HG03565 (cell line): Measurements from ENCODE around the gene ITK.

Source experiments
- ATAC-seq: cut with Tn5 transposase; IDR thresholded peaks from one replicate; pipeline ENCODE4 v1.9.1; 2021; ENCODE audit warnings: mild to moderate bottlenecking, moderate library complexity; ENCODE audit not compliant: unreplicated experiment

The ITK gene

GRCh38 chr5:157278319-157279037 lies 97.8 kb downstream of the ITK start:
- ATAC-seq, result no peak

DNA sequence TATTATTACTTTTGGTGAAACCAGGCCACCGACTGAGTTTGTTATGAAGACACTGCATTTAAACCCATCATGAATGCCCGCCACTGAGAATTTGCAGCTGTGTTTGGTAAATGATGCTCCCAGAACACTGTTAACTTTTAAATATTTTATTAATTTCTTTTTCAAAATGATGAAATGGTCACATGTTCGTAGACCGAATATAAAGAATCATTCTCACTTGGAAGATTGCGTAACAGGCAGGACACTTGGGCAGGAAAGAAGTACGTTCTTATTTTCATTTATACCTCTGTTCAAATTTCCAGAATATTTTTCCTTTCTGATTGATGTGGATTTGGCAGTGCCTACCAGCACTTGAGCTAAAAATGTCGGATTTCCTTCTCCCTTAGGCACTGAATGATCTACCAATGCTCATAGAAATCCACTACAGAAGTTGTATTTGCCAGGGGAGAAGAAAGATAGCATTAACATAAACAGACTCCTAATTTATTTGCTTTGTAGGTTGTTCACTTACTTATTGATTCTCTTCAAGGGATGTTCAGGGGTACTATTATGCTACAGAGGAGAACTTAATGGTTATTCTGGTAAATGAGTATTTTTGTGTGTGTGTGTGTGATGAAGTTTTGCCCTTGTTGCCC lies 99.1 kb downstream of the ITK start:
- ATAC-seq, result no peak

- ATAC-seq, result no peak
Measured at GRCh38 chr5:157280927-157281326, 100.3 kb downstream of the ITK start.

- no peak for ATAC-seq
Measured at GRCh38 chr5:157282150-157282549, 101.5 kb downstream of the ITK start.

- ATAC-seq, result peak; percentile 100
Measured at GRCh38 chr5:157283434-157283833, 102.8 kb downstream of the ITK start.

- no peak for ATAC-seq
Measured at GRCh38 chr5:157284458-157285212, 104.0 kb downstream of the ITK start.

DNA sequence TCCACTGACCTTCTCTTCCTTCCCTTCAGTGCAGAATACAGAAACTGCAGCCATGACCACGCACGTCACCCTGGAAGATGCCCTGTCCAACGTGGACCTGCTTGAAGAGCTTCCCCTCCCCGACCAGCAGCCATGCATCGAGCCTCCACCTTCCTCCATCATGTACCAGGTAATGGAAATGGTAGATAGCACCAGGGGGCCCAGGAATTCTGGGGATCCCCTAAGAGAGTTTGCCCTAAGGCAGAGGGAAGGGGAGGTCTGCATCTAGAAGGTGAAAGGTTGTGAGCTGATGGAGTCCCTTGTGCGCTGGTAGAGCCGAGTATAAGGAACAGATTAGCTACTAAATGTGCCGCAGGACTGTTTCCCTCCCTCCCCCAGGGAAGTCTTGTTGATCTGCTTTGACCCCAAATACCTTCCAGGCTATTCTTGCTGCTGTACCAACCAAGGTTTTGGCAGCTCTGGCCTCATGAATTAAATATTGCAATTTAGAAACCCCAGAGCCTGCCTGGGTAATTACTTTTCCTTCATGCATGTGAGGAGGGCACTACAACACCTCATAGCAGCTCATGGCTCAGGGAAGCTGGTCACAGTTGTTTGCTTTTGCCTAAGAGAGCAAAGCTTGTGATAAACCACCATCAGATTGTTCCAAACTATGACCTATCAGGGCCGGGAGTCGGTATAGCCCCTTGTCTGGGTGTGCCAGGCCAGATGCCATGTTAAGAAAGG lies 104.8 kb downstream of the ITK start:
- ATAC-seq, result no peak

DNA sequence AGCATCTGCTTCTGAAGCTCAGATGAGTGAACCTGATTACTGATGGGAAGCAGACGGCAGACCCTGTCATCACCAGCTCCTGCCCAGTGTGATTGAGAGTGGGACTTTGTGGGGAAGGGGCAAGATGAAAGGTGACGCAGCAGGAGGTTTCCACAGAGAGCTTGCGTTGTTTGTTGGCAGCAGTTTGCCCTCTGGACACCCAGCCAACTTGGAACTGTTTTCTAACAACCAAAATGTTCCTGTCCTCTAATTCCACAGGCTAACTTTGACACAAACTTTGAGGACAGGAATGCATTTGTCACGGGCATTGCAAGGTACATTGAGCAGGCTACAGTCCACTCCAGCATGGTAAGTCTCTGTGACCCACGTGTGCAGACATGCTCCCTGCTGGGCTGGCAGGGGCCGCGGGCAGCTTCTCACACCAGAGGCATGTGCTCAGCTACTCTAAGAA lies 106.1 kb downstream of the ITK start:
- ATAC-seq, result no peak

- no peak for ATAC-seq
Measured at GRCh38 chr5:157288405-157289163, 107.9 kb downstream of the ITK start.

DNA sequence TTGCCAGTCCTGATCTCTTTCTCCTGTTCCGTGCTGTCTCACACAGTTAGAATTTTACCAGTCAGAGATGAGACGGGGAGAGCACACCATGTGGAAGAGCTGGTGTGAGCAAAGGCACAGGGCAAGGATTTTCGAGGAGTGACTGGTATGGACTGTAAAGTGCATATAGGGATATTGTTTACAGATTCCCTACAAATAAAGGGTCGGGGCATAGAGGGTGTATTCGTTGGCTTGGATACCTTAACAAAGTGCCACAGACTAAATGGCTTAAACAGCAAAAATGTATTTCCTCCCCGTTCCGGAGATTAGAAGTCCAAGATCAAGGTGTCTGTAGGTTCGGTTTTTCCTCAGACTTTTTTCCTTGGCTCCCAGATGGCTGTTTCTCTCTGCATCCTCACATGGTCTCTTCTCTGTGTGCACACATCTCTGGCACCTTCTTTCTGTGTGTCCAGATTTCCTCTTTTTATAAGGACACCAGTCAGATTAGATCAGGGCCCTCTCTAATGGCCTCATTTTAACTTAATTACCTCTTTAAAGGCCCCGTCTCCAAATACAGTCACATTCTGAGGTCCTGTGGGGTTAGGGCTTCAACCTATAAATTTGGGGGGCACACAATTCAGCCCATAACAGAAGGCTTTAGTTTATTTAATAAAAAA lies 108.7 kb downstream of the ITK start:
- no peak for ATAC-seq

DNA sequence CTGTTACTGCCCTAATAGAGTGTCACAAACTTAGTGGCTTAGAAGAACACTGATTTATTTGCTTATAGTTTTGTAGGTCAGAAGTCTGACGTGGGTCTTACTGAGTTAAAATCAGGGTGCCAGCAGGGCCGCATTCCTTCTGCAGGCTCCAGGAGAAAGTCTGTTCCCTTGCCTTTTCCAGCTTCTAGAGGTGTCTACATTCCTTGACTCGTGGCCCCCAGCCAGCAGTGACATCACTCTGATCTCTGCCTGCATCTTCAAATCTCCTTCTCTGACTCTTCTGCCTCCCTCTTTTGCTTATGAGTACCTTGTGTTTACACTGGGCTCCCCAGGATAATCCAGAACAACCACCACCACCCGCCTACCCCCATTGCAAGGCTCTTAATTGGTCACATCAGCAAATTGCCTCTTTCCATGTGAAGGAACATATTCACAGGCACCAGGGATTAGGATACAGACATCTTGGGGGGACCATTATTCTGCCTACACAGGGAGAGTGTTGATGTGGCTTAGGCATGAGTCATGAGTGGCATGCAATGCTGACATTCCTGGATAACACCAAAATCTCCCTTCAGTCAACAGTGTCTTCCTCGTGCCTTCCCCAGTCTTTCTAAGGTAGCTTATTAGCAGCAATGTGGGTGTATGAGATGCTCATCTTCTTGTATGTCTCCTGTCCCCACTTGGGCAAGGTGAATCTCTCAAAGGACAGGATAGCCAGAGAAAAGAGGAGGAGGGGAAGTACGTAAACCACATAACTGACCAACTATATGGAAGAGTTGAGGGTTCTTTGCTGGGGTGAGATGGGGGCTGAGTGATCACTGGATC lies 109.7 kb downstream of the ITK start:
- ATAC-seq, result no peak

DNA sequence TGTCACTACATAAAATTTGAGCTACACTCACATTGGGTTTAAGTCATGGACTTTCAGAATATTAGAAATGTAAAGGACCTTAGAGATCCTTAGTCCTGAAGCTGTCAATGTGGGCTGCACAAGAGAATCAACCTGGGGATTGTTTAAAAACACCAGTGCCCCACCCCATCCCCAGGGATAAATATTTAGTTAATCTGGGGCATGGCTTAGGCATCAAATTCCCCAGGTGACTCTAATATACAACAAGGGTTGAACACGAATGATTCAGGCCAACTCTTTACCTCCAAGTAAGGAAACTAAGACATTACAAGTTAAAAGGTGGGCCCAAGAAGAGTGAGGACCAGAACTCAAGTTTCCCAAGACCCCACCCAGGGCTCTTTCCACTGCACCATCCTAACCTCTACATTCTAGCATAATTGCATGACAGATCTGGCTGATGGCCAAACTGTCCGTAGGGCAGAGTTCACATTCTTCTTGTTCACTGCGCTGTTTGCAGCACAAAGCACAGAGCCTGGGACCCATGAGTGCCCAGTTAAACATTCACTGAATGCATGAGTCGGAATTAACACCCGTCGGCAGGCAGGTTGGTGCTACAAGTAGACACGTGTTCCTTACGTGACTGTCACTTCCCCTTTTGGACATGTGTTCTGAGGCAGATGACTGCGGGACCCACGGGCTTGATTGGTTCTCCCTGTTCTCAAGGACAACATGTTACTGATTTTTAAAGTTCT lies 110.5 kb downstream of the ITK start:
- ATAC-seq, result peak; percentile 90

- ATAC-seq, result no peak
Measured at GRCh38 chr5:157292599-157292998, 112.0 kb downstream of the ITK start.

DNA sequence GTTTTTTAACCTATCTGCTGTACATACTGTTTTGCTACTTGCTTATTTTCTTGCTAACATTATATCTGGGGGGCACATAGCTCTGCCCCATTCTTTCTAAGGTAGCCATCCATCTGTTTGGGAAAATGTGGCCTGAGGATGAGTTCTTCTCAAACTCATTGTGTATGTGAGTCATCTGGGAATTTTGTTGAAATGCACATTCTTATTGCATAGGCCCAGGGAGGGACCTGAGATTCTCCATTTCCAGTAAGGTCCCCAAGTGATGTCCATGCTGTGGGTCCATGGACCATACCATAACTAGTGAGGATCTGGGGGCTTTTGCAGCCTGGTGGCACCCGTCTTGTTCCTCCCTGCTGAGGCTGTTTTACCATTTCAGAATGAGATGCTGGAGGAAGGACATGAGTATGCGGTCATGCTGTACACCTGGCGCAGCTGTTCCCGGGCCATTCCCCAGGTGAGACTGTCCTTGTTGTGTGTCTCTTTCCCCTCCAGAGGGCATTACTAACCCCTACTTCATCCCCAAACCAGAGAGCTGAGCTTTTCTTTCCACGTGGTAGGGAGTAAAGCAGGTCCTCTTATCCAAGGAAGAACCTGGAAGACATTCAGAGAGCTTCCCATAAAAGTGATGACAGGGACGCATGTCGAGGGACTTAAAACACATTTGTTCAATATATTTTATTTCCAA lies 113.9 kb downstream of the ITK start:
- no peak for ATAC-seq

DNA sequence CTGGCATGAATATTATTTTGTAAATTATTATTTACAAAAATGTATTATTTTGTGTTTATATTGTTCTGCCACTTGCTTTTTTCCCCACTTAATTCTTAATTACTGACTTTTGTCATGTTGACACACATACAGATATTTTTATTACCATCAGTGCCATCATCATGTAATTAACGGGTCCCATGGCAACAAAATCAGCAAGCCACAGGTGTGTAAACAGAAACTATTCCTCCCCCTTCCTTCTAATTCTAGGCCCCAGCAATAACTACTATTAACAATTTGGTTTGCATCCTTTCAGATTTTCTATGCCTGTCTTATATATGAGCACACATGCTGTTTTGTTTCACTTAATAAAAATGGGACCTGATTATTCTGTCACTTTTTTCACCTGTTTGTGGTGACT lies 114.6 kb downstream of the ITK start:
- no peak for ATAC-seq

DNA sequence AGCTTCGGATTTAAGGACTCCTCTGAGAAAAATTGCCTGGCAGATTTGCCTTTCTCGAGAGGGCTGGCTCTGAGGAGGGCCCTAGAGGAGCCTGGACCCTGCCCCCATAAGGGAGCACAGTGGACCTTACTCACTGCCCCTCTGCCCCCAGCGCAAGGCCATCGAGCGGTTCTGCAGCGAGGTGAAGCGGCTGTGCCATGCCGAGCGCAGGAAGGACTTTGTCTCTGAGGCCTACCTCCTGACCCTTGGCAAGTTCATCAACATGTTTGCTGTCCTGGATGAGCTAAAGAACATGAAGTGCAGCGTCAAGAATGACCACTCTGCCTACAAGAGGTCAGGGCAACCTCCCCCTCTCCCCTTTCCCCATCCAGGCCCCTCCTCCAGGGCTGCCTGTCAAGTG lies 119.9 kb downstream of the ITK start:
- no peak for ATAC-seq

DNA sequence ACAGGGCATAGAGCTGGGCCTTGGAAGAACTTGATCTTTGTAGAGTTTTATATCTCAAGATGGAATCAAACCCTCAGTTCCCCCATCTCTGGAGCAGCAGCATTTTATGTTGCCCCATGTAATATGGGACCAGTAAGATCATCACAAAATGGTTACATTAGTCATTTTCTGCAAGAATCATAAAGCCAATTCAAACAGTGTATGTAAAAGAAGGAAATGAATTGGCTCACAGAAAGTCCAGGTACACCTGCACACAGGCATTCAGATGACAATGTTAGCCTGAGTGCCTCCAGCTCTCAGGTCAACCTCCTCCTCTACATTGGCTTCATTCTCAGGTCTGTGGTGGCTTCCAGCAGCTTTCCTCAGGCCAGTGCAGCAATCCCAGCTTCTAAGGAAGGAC lies 120.4 kb downstream of the ITK start:
- ATAC-seq, result no peak

GRCh38 chr5:157303023-157303422 lies 122.4 kb downstream of the ITK start:
- no peak for ATAC-seq
